Vagina (tissue), 2 donors: ENCODE results near the gene DNAH8. TPM values are rescaled to one million over a fixed set of nuclear protein-coding genes. Genes with fewer than 3 reads are reported as not detected.
"Not testable (repeated sequence)": the region's sequence is repeated elsewhere in the genome, so short reads cannot be mapped to it uniquely, and the experiment has no call there.

ENCODE experiments used
- DNase-seq, 2 donors: peaks; one replicate each; pipeline ENCODE4 v3.0.0-alpha.2; 2017; ENCODE audit errors: extremely low spot score in 2 of 2
- H3K27ac ChIP-seq: fragments of 200-600 bp; sonication (generic); one replicate; pipeline ENCODE4 v1.5.1; 2019
- H3K27me3 ChIP-seq: fragments of 200-600 bp; sonication (generic); one replicate; pipeline ENCODE4 v1.5.1; 2019
- H3K36me3 ChIP-seq, 2 donors: fragments of 200-600 bp; sonication (generic); one replicate each; pipeline ENCODE4 v1.5.1; 2017 to 2019
- H3K4me1 ChIP-seq: fragments of 200-600 bp; sonication (generic); one replicate; pipeline ENCODE4 v1.5.1; 2019
- H3K4me3 ChIP-seq, 2 donors: fragments of 200-600 bp; sonication (generic); 1 replicate in 1 of 2; 2 replicates in 1 of 2; pipeline ENCODE4 v1.5.1; 2016 to 2019
- H3K9me3 ChIP-seq: fragments of 200-600 bp; sonication (generic); one replicate; pipeline ENCODE4 v1.5.1; 2019
- CTCF ChIP-seq, 3 experiments: fragments of 450-650 bp in 2 of 3; fragments of 200-600 bp in 1 of 3; sonication (generic) in 1 of 3; IDR thresholded peaks; one replicate each; pipeline ENCODE4 v1.5.1; 2017 to 2019; ENCODE audit warnings: antibody characterized with exemption in 3 of 3, mild to moderate bottlenecking in 2 of 3, moderate library complexity in 2 of 3
- POLR2A ChIP-seq, 2 donors: fragments of 450-650 bp; IDR thresholded peaks; one replicate each; pipeline ENCODE4 v1.6.1; 2017; ENCODE audit warnings: antibody characterized with exemption in 2 of 2, mild to moderate bottlenecking in 2 of 2, moderate library complexity in 2 of 2
- POLR2AphosphoS5 ChIP-seq, 2 donors: sonication (generic); formaldehyde crosslinking; IDR thresholded peaks; one replicate each; pipeline ENCODE4 v1.9.0; 2017; ENCODE audit warnings: antibody characterized with exemption in 2 of 2, mild to moderate bottlenecking in 2 of 2, low read depth in 1 of 2; ENCODE audit not compliant: insufficient read depth in 1 of 2
- intact Hi-C: fragments of 100-400 bp; cut with DNase I; formaldehyde crosslinking; loops from one replicate; pipeline ENCODE4 v1.15.1; 2023
- total RNA-seq: library from RNA; depleted of rRNA; stranded (reverse); fragments of >200 nt; gene quantifications from one replicate; pipeline ENCODE4 v1.2.3, GENCODE V29; 2016

DNAH8 gene
- total RNA-seq, 1 donor from 2014 or later = not detected

GRCh38 chr6:38688579-38689087, 26.5 kb upstream of the DNAH8 start:
- no peaks in the 10 kb centered on the region for H3K9me3 ChIP-seq
- no peak for DNase-seq
- peaks cover 0 to 7% of the 10 kb centered on the region in 2 donors for H3K36me3 ChIP-seq
- H3K4me3 ChIP-seq = no peak overlapping the region
- H3K4me1 ChIP-seq = peaks cover 17% of the 10 kb centered on the region
- H3K27ac ChIP-seq = no peak overlapping the region
- intact Hi-C loops = no loop called here
- TF ChIP-seq CTCF (IDR thresholded peaks at IDR 0.05) (no peak), POLR2AphosphoS5 (IDR thresholded peaks at IDR 0.05; ENCODE audit: insufficient read depth in 1 of 2, low read depth in 1 of 2) (no peak), POLR2A (IDR thresholded peaks at IDR 0.05) (no peak)
- H3K27me3 ChIP-seq = no peaks in the 10 kb centered on the region

GRCh38 chr6:38695227-38695900, 19.7 kb upstream of the DNAH8 start:
- no peak overlapping the region for H3K4me3 ChIP-seq
- intact Hi-C loops = no loop called here
- no peaks in the 10 kb centered on the region for H3K36me3 ChIP-seq
- H3K9me3 ChIP-seq = peaks cover 2% of the 10 kb centered on the region
- H3K27me3 ChIP-seq = no peaks in the 10 kb centered on the region
- TF ChIP-seq CTCF (IDR thresholded peaks at IDR 0.05) (no peak), POLR2AphosphoS5 (IDR thresholded peaks at IDR 0.05; ENCODE audit: insufficient read depth in 1 of 2, low read depth in 1 of 2) (no peak), POLR2A (IDR thresholded peaks at IDR 0.05) (no peak)
- no peaks in the 10 kb centered on the region for H3K4me1 ChIP-seq
- no peak overlapping the region for H3K27ac ChIP-seq
- no peak for DNase-seq

DNA sequence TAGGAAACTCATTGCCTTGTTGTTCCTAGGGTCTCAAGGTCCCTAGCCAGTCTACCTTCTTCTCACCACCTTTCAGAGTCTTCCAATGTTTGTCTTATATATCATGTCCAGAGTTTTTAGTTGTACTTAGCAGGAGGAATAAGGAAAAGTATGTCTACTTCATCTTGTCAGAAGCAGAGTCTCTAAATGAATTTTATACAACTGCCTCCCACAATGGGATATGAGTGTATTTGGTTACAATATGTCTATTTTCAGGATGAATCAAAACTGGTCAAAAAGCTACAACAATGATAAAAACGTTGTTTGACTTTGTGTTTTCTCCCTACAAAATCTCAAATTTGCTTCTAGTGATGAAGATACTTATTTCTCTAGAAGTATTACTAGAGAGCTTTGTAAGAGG, 19.2 kb upstream of the DNAH8 start:
- Histone ChIP-seq H3K27me3 (no peaks in the 10 kb centered on the region), H3K9me3 (peaks cover 2% of the 10 kb centered on the region), H3K4me1 (no peaks in the 10 kb centered on the region), H3K27ac (no peak overlapping the region), H3K4me3 (no peak overlapping the region), H3K36me3 (no peaks in the 10 kb centered on the region)
- DNase-seq = no peak
- no peak for TF ChIP-seq POLR2A (IDR thresholded peaks at IDR 0.05)
- TF ChIP-seq POLR2AphosphoS5 (IDR thresholded peaks at IDR 0.05; ENCODE audit: insufficient read depth in 1 of 2, low read depth in 1 of 2) = no peak
- TF ChIP-seq CTCF (IDR thresholded peaks at IDR 0.05) = no peak
- intact Hi-C loops = no loop called here

DNA sequence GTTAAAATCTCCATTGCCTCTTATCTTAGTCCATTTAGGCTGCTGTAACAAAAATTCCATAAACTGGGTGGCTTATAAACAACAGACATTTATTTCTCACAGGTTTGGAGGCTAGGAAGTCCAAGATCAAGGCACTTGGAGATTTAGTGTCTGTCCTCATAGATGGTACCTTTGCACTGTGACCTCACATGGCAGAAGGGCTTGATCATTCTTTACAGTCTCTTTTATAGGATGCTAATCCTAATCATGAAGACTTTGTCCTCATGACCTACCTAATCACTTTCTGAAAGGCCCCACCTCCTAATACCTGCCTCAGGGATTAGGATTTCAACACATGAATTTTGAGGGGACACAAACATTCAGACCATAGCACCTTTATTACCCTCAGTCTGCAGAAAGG, 18.8 kb upstream of the DNAH8 start:
- no peak for DNase-seq
- intact Hi-C loops = no loop called here
- TF ChIP-seq POLR2AphosphoS5 (IDR thresholded peaks at IDR 0.05; ENCODE audit: insufficient read depth in 1 of 2, low read depth in 1 of 2) = no peak
- TF ChIP-seq CTCF (IDR thresholded peaks at IDR 0.05) = no peak
- TF ChIP-seq POLR2A (IDR thresholded peaks at IDR 0.05) = no peak
- Histone ChIP-seq H3K27me3 (no peaks in the 10 kb centered on the region), H3K27ac (no peak overlapping the region), H3K4me3 (no peak overlapping the region), H3K36me3 (no peaks in the 10 kb centered on the region), H3K4me1 (no peaks in the 10 kb centered on the region), H3K9me3 (peaks cover 2% of the 10 kb centered on the region)

DNA sequence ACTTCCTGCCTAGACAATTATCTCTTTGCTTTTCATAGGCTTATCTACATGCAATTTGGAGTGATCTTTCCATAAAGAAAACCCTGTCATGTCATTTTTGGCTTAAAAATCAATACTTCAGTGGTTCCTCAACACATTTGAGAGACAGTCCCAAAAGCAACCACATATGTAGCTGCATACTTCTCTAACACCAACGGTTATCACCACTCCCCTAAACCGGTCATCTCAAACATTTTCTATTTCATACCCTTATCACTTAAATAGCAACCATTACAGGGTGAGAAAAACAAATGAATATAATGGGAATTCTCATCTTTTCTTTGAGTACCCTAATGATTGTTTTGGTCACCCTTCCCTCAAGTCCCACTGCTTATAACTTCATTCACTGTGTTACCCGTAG, 17.3 kb upstream of the DNAH8 start:
- H3K4me1 ChIP-seq = no peaks in the 10 kb centered on the region
- no peak overlapping the region for H3K27ac ChIP-seq
- no peaks in the 10 kb centered on the region for H3K36me3 ChIP-seq
- no peak for TF ChIP-seq POLR2A (IDR thresholded peaks at IDR 0.05)
- no peak for TF ChIP-seq POLR2AphosphoS5 (IDR thresholded peaks at IDR 0.05; ENCODE audit: insufficient read depth in 1 of 2, low read depth in 1 of 2)
- no peak for TF ChIP-seq CTCF (IDR thresholded peaks at IDR 0.05)
- H3K4me3 ChIP-seq = no peak overlapping the region
- intact Hi-C loops = no loop called here
- peaks cover 2% of the 10 kb centered on the region for H3K9me3 ChIP-seq
- no peak for DNase-seq
- no peaks in the 10 kb centered on the region for H3K27me3 ChIP-seq

DNA sequence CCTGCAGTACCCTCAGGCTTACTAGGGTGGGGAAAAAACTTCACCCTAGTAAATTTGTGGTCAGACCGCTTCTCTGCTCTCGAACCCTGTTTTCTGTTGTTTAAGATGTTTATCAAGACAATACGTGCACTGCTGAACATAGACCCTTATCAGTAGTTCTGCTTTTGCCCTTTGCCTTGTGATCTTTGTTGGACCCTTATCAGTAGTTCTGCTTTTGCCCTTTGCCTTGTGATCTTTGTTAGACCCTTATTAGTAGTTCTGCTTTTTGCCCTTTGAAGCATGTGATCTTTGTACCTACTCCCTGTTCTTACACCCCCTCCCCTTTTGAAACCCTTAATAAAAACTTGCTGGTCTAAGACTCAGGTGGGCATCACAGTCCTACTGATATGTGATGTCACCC, 15.4 kb upstream of the DNAH8 start:
- H3K9me3 ChIP-seq, DNase-seq, H3K4me3 ChIP-seq, H3K27me3 ChIP-seq, H3K27ac ChIP-seq, H3K4me1 ChIP-seq, H3K36me3 ChIP-seq, intact Hi-C loops: not testable (repeated sequence)
